HCT116 (cell line): Measurements from ENCODE around the gene SERPINA3.

Experiments
- ATF3 ChIP-seq: IDR thresholded peaks from 2 replicates; pipeline ENCODE4 v1.6.1; 2012
- CBX3 ChIP-seq: IDR thresholded peaks from 2 replicates; pipeline ENCODE4 v1.6.1; 2012; ENCODE audit warnings: low read depth
- CTCF ChIP-seq, 3 experiments: fragments of 200-600 bp in 1 of 3; sonication (generic) in 1 of 3; IDR thresholded peaks in 2 of 3; conservative IDR thresholded peaks in 1 of 3; 2 replicates each; pipeline ENCODE4 v1.5.1; 2012 to 2017; ENCODE audit warnings: low read depth in 2 of 3, low read length in 2 of 3, antibody characterized with exemption in 1 of 3, borderline replicate concordance in 1 of 3, control low read depth in 1 of 3, mild to moderate bottlenecking in 1 of 3, mixed read lengths in 1 of 3, mixed run types in 1 of 3, moderate library complexity in 1 of 3; ENCODE audit not compliant: insufficient read depth in 1 of 3
- EZH2 ChIP-seq: fragments of 200-600 bp; sonication (generic); IDR thresholded peaks from 2 replicates; pipeline ENCODE4 v1.6.1; 2017; ENCODE audit warnings: antibody characterized with exemption, mixed run types
- MAX ChIP-seq: IDR thresholded peaks from 2 replicates; pipeline ENCODE4 v1.6.1; 2012
- POLR2AphosphoS5 ChIP-seq: IDR thresholded peaks from 2 replicates; pipeline ENCODE4 v1.6.1; 2011; ENCODE audit warnings: mild to moderate bottlenecking, low read depth, low read length, moderate library complexity
- TCF7L2 ChIP-seq: IDR thresholded peaks from 2 replicates; pipeline ENCODE4 v1.7.0; 2011; ENCODE audit warnings: borderline replicate concordance, inconsistent platforms; ENCODE audit not compliant: insufficient read depth, insufficient read length; ENCODE audit errors: extremely low read depth

- TF ChIP-seq POLR2AphosphoS5 = no peak
- no peak for TF ChIP-seq ATF3
- TF ChIP-seq MAX = no peak
- TF ChIP-seq TCF7L2 = no peak
- TF ChIP-seq CTCF (IDR thresholded peaks at IDR 0.05 in 2 of 3, conservative IDR thresholded peaks at IDR 0.05 in 1 of 3; ENCODE audit: borderline replicate concordance in 1 of 3, insufficient read depth in 1 of 3, low read depth in 2 of 3, low read length in 2 of 3) = no peak
- TF ChIP-seq EZH2 = no peak
- no peak for TF ChIP-seq CBX3
These were observed 17.8 kb upstream of the SERPINA3 start for GRCh38 chr14:94594441-94594840.
